SKM-1 treated with dmso at 0.1 percent for 144 hours (cell line): ENCODE data around the gene ATPAF2.
"Not testable (repeated sequence)": the region's sequence is repeated elsewhere in the genome, so short reads cannot be mapped to it uniquely, and the experiment has no call there.

Experiments used
- DNase-seq: peaks from one replicate; lab custom pipeline; 2025; ENCODE audit not compliant: unreplicated experiment; lab: John Stamatoyannopoulos, UW

ATPAF2 gene

DNA sequence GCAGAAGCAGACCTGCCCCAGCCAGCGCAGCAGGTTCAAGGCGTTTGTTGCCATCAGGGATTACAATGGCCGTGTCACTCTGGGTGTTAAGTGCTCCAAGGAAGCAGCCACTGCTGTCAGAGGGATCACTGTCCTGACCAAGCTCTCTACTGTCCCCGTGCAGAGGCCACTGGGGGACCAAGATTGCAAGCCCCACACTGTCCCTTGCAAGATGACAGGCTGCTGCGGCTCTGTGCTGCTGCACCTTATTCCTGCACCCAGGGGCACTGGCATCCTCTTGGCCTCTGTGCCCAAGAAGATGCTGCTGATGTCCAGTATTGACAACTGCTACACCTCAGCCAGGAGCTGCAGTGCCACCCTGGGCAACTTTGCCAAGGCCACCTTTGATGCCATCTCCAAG, 27.7 kb downstream of the ATPAF2 start:
- no peak for DNase-seq

- no peak for DNase-seq
These were observed 29.2 kb downstream of the ATPAF2 start for GRCh38 chr17:18009609-18010420.

GRCh38 chr17:18008496-18009268, 30.3 kb downstream of the ATPAF2 start:
- no peak for DNase-seq

DNA sequence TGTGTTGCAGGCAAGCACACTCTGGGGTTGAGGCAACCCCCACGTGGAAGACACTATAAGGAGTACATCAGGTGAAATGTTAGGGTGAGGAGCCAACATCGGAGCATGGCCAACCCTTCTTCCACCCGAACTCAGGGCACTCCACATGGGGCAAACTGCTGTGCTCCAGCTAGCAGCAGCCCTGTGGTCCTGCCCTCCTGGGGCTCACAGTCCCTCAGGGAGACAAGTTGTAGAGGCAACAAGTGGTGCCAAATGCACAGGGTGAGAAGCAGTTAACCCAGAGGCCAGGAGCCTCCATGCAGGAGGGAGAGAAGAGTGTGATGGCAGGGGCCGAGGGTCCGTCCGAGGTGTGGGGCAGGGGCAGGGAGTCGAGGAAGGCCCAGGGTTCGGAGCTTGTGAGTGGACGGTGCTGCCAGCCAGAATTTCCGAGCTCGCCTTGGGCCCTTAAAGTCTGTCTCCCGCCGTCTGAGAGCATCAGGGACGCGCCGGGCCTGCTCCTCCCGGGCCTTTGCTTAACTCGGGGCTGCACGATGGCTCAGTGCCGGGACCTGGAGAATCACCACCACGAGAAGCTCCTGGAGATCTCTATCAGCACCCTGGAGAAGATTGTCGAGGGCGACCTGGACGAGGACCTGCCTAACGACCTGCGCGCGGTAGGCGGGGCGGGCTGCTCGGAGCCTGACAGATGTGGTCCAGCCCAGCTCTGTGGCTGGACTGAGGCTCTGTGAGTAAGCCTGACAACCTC, 32.3 kb downstream of the ATPAF2 start:
- DNase-seq = no peak

DNA sequence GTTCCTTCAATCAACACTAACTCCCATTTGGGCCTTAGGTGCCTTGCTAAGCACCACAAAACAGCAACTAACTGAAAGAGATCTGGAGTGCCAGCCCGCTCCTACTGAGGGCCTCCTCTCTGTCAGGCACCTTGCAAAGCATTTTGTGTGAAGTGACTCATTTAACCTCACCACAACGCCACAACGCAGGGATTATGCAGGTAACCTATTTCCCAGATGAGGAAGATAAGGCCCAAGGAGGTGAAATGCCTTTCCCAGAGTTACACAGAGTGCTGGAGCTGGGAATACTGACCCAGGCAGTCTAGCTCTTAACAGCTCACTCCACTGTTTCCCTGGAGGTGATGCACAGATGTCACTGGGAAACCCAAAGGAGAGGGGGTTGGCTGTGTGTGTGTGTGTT, 33.5 kb downstream of the ATPAF2 start:
- DNase-seq = no peak

- DNase-seq = no peak
These were observed 34.1 kb downstream of the ATPAF2 start for GRCh38 chr17:18004884-18005305.

GRCh38 chr17:18004345-18004744, 34.6 kb downstream of the ATPAF2 start:
- no peak for DNase-seq

- DNase-seq = no peak
These were observed 36.8 kb downstream of the ATPAF2 start for GRCh38 chr17:18002171-18002570.

- DNase-seq = no peak
These were observed 38.9 kb downstream of the ATPAF2 start for GRCh38 chr17:18000030-18000408.

- DNase-seq = no peak
These were observed 39.5 kb downstream of the ATPAF2 start for GRCh38 chr17:17999364-18000029.

DNA sequence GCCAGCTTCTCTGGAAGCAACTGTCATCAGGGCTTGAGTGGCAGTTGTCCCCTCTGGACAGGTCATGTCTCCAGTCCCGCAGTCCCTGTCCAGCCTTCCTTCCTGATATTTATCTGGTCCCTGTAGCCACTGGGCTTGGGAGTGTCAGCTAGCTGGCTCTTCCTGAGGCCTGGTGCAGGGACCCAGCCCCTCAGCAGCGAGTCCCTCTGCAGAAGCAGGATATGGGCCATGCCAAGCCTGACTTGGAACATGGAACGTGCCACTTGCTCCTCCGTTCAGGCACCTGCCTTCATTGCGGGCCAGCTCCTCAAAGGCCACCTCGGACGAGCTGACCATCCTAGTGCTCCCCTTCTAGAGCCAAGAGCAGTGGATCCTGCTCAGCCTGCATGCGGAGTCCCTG, 40.0 kb downstream of the ATPAF2 start:
- DNase-seq = no peak

DNA sequence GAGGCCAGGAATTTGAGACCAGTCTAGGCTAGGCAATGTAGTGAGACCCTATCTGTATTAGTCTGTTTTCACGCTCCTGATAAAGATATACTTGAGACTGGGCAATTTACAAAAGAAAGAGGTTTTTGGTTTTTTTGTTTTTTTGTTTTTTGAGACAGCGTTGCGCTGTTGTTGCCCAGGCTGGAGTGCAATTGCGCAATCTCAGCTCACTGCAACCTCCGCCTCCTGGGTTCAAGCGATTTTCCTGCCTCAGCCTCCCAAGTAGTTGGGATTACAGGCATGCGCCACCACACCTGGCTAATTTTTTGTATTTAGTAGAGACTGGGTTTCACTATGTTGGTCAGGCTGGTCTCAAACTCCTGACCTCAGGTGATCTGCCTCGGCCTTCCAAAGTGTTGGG, 43.1 kb downstream of the ATPAF2 start:
- not testable (repeated sequence) for DNase-seq

DNA sequence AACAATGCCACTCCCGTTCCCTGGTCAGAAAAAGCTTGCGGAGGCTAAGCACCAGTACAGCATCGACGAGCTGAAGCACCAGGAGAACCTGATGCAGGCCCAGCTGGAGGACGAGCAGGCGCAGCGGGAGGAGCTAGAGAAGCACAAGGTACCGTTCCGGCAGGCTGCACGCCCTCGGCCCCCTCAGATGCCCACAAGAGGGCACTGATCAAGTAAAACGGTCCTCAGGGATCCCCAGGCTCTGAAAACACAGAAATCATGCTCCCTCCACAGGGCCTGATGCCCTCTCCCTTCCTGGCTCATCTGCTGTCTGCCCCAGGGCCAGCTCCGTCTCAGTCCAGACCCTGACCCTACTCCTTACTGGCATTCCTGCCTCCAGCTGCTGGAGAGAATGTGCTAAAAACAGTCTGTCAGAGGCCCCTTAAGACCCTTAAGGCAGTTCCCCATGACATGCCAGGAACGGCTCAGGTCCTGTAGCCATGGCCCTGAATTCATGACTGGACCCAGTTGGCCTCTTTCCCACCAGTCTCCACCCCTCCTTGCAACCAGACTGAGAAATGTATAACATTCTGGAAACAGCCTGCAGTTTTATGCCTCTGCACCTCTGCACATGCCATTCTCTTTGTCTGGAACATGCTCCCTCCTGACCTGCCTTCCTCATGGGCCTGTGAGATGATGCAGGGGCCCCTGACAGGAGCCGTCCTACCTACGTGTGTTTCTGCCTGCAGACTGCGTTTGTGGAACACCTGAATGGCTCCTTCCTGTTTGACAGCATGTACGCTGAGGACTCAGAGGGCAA, 44.5 kb downstream of the ATPAF2 start:
- DNase-seq = no peak

DNA sequence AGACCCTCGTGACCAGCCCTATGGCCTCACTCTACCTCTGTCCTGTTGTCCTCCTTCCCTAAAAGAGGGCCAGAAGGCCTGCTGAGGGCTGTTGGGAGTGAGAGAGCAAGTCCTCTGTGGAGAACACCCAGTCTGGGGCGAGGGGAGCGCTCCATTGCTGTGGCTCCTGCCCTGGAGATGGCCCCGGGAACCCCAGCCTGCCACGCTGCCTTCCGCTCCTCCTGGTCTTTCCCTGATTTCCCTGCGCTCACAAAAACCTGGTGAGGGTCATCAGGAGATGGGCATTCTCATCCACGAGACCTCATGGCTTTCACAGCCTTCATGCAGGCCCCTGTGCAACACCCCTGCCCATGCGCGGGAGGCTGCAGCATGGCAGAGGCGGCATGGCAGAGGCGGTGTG, 45.1 kb downstream of the ATPAF2 start:
- no peak for DNase-seq

DNA sequence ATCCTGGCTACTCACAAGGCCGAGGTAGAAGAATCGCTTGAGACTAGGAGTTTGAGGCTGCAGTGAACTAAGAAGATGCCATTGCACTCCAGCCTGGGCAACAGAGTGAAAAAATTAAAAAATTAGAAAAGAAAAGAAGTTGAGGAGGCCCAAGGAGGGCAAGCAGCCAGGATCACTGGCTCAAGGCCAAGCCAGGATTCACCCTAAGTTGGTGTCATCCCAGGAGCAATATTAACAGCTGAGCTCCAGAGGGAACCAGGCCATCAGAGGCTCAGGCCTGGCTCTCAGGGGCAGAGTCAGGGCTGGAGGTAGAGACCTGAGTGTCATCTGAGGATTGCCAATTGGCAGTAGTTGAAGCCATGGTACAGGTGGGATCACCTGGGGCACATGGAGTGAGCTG, 45.6 kb downstream of the ATPAF2 start:
- DNase-seq = no peak

DNA sequence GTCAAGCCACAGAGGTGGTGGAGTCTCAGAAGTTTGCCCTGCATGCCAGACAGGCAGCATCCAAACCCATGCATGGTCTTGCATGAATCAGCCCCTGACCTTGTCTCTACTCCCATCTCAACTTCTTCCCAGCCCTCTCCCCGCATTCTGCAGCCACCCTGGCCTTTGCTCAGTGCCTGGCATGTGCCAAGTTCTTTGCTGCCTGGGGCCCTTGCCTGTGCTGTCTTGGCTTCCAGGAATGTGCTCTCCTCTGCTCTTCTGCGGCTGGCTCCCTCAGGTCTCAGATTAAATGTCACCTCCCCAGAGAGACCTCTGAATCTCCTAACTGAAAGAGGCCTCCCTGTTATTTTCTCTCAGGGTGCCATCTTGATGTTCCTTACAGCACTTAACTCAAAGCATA, 48.7 kb downstream of the ATPAF2 start:
- no peak for DNase-seq

DNA sequence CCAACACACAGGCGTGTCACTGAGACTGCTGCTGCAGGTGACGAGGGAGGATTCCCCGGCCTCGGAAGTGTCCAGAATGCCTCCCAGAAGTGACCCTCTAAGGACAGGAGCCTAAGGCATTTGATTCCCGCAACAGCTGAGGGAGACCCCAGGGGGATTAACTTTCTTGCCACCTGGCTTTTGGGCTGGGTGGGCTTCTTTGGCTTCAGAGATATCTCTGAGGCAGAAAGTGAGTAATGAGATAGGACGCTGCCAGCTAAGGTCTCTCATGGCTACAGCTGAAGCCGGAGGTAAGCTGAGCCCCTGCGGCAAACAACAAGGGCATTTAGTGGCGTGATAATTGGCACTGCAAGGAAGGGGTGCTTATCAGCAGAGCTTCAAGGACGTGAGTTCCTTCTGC, 49.4 kb downstream of the ATPAF2 start:
- DNase-seq = no peak

GRCh38 chr17:17989081-17989480, 49.9 kb downstream of the ATPAF2 start:
- no peak for DNase-seq

DNA sequence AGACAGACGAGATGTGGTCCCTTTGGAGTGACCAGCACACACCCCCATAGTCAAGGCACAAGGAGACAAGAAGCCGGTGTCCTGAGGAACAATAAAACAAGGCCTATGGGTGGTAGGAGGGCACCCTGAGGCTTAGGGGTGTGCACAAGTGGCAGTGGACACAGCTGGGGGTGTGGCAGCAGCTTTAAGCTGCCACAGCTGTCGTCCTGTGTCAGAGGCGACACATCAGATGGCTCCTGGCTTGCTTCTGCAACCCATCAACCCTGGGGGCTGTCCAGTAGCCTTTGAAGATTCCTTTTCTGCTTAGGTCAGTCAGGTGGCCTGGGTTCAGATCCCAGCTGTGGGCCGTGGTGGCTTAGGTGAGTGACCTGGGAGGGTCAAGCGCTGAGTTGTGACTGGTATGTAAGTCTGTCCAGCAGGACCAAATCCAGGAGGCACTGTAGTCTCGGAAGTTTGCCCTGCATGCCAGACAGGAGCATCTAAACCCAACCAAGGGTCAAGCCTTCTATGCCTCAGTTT, 50.5 kb downstream of the ATPAF2 start:
- DNase-seq = no peak

DNA sequence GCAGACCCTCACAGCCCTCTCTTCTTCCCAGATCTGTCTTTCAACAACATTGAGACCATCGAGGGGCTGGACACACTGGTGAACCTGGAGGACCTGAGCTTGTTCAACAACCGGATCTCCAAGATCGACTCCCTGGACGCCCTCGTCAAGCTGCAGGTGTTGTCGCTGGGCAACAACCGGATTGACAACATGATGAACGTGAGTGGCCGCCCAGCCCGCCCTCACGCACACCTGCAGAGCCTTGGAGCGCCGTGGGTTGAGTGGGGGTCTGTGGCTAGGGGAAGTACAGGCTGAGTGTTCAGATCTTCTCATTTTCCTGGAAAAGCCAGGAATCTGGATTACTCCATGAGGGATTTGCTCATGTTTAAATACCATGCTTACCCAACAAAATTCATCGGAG, 51.1 kb downstream of the ATPAF2 start:
- no peak for DNase-seq
